ENCODE data around the gene PTPRN2. TPM values are rescaled to one million over a fixed set of nuclear protein-coding genes. Genes with fewer than 3 reads are reported as not detected.

Gene PTPRN2
- total and polyA plus RNA-seq, 9 of the 15 experiments (the other 6 are each of a cell fraction or from before 2014, with no cell fraction given), result not detected

GRCh38 chr7:157800281-157800680, 787.3 kb downstream of the PTPRN2 start (continued):
- no peak for TF ChIP-seq ZNF318 (IDR thresholded peaks at IDR 0.05; ENCODE audit: borderline replicate concordance in 1 of 2, low read depth in 1 of 2)
